Fibroblast of peridontal ligament (primary cell): Measurements from ENCODE around the gene FPGS.

ENCODE experiments used
- DNase-seq: peaks from one replicate; pipeline ENCODE4 v3.0.0-alpha.2; 2010; ENCODE audit errors: extremely low read depth

Gene FPGS

DNA sequence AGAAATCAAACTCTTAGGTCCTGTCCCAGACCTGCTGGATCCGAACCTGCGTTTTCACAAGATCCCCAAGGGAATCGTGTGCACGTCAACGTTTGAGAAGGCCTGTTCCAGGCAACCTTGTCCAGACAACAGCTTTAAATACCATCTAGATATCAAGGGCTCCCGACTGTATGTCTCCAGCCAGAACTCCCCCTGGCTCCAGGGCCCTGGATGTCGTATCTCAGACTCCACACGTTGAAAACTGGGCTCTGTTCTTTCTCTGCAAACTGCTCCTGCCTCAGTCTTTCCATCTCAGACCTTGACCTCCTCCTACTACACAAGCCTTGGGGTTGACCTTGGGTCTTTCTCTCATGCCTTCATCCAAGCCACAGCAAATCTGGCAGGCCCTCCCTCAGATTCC is 57.6 kb downstream of the FPGS start:
- no peak for DNase-seq

GRCh38 chr9:127860779-127861178 is 58.1 kb downstream of the FPGS start:
- no peak for DNase-seq

GRCh38 chr9:127862075-127863011 is 59.7 kb downstream of the FPGS start:
- no peak for DNase-seq

DNA sequence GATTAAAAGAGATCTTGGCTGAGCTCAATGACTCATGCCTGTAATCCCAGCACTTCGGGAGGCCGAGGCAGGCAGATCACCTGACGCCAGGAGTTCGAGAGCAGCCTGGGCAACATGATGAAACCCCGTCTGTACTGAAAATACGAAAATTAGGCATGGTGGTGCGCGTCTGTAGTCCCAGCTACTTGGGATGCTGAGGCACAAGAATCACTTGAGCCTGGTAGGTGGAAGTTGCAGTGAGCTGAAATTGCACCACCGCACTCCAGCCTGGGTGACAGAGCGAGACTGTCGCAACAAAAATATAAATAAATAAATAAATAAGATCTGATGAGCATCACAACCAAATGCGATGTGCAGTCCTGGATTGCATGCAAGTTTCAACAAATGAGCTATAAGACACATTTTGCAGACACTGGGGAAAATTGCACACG is 60.5 kb downstream of the FPGS start:
- no peak for DNase-seq
